DOHH2 (cell line): ENCODE measurements around the gene YIPF3.

Experiments used
- H3F3A ChIP-seq: fragments of 200-600 bp; sonication (generic), shearing (Covaris generic); 2 replicates; pipeline ENCODE4 v1.6.0; 2016; ENCODE audit warnings: antibody characterized with exemption, mild to moderate bottlenecking; ENCODE audit not compliant: control insufficient read depth, insufficient read depth
- H3K27ac ChIP-seq: fragments of 200-600 bp; sonication (generic); 2 replicates; pipeline ENCODE4 v1.5.1; 2014; ENCODE audit warnings: low read depth, mild to moderate bottlenecking, low read length, moderate library complexity
- H3K27me3 ChIP-seq: fragments of 200-600 bp; sonication (generic); 2 replicates; pipeline ENCODE4 v1.6.1; 2014; ENCODE audit warnings: mild to moderate bottlenecking, low read length, mixed read lengths; ENCODE audit not compliant: control insufficient read depth
- H3K36me3 ChIP-seq: fragments of 200-600 bp; sonication (generic); 2 replicates; pipeline ENCODE4 v1.6.1; 2014; ENCODE audit warnings: mild to moderate bottlenecking, low read length, moderate library complexity, mixed read lengths; ENCODE audit not compliant: control insufficient read depth
- H3K4me1 ChIP-seq: fragments of 200-600 bp; sonication (generic); 2 replicates; pipeline ENCODE4 v1.6.1; 2014; ENCODE audit warnings: mild to moderate bottlenecking, low read length, mixed read lengths; ENCODE audit not compliant: control insufficient read depth
- H3K4me2 ChIP-seq: fragments of 200-600 bp; sonication (generic); 2 replicates; pipeline ENCODE4 v1.6.0; 2014; ENCODE audit warnings: mild to moderate bottlenecking, low read length, moderate library complexity
- H3K4me3 ChIP-seq: fragments of 200-600 bp; sonication (generic); 2 replicates; pipeline ENCODE4 v1.5.1; 2014; ENCODE audit warnings: mild to moderate bottlenecking, low read length, mixed read lengths
- H3K79me2 ChIP-seq: fragments of 200-600 bp; sonication (generic); 2 replicates; pipeline ENCODE4 v1.6.1; 2014; ENCODE audit warnings: mild to moderate bottlenecking, low read length, mixed read lengths; ENCODE audit not compliant: control insufficient read depth
- H3K9me2 ChIP-seq: fragments of 200-600 bp; sonication (generic); replicated peaks from 2 replicates; pipeline ENCODE4 v1.6.1; 2014; ENCODE audit warnings: mild to moderate bottlenecking, low read length, mixed read lengths; ENCODE audit not compliant: control insufficient read depth
- H3K9me3 ChIP-seq: fragments of 200-600 bp; sonication (generic); 2 replicates; pipeline ENCODE4 v1.6.1; 2014; ENCODE audit warnings: antibody characterized with exemption, low read length, mixed read lengths; ENCODE audit not compliant: control insufficient read depth, insufficient read depth
- H4K20me1 ChIP-seq: fragments of 200-600 bp; sonication (generic); 2 replicates; pipeline ENCODE4 v1.6.0; 2014; ENCODE audit warnings: low read depth, mild to moderate bottlenecking, antibody characterized with exemption, low read length, moderate library complexity; ENCODE audit not compliant: control insufficient read depth, insufficient read depth
- CTCF ChIP-seq: fragments of 200-600 bp; sonication (generic); IDR thresholded peaks from one replicate; pipeline ENCODE4 v1.5.1; 2014; ENCODE audit warnings: antibody characterized with exemption, mild to moderate bottlenecking, low read depth, low read length; ENCODE audit not compliant: poor library complexity, severe bottlenecking
- EZH2phosphoT487 ChIP-seq: fragments of 200-600 bp; sonication (generic); IDR thresholded peaks from 2 replicates; pipeline ENCODE4 v1.6.1; 2017; ENCODE audit warnings: borderline replicate concordance, mild to moderate bottlenecking, antibody characterized with exemption, low read length, moderate library complexity, mixed read lengths

Gene YIPF3

GRCh38 chr6:43493230-43493629, 23.5 kb downstream of the YIPF3 start:
- H3K79me2 ChIP-seq = peaks cover 9% of the 10 kb centered on the region
- no peaks in the 10 kb centered on the region for H3K9me3 ChIP-seq
- H3K27ac ChIP-seq = no peak overlapping the region
- H4K20me1 ChIP-seq = no peaks in the 10 kb centered on the region
- H3K36me3 ChIP-seq = peaks cover 10% of the 10 kb centered on the region; the same call in 1 of the 2 replicates
- no peaks in the 10 kb centered on the region for H3F3A ChIP-seq
- no peak overlapping the region for H3K4me3 ChIP-seq
- no peaks in the 10 kb centered on the region for H3K4me1 ChIP-seq
- H3K9me2 ChIP-seq = no peaks in the 10 kb centered on the region
- H3K27me3 ChIP-seq = no peaks in the 10 kb centered on the region
- TF ChIP-seq CTCF = no peak
- no peak for TF ChIP-seq EZH2phosphoT487
- H3K4me2 ChIP-seq = no peak overlapping the region

GRCh38 chr6:43492673-43493072, 24.1 kb downstream of the YIPF3 start:
- Histone ChIP-seq H3K27ac (no peak overlapping the region), H3K4me1 (no peaks in the 10 kb centered on the region), H3K4me2 (no peak overlapping the region), H3K79me2 (peaks cover 9% of the 10 kb centered on the region), H3K9me2 (no peaks in the 10 kb centered on the region), H3K36me3 (peaks cover 7% of the 10 kb centered on the region; the same call in 1 of the 2 replicates), H3F3A (no peaks in the 10 kb centered on the region), H3K4me3 (no peak overlapping the region), H3K9me3 (no peaks in the 10 kb centered on the region), H3K27me3 (no peaks in the 10 kb centered on the region), H4K20me1 (no peaks in the 10 kb centered on the region)
- TF ChIP-seq CTCF (no peak), EZH2phosphoT487 (no peak)

- Histone ChIP-seq H3K9me2 (no peaks in the 10 kb centered on the region), H3K4me1 (no peaks in the 10 kb centered on the region), H3K9me3 (no peaks in the 10 kb centered on the region), H3K4me3 (no peak overlapping the region), H3K27me3 (no peaks in the 10 kb centered on the region), H3K36me3 (peaks cover under 1% of the 10 kb centered on the region; the same call in 1 of the 2 replicates), H3F3A (no peaks in the 10 kb centered on the region), H3K27ac (no peak overlapping the region), H3K79me2 (peaks cover 12% of the 10 kb centered on the region), H3K4me2 (no peak overlapping the region), H4K20me1 (no peaks in the 10 kb centered on the region)
- no peak for TF ChIP-seq CTCF
- TF ChIP-seq EZH2phosphoT487 = no peak
These were observed 24.7 kb downstream of the YIPF3 start for GRCh38 chr6:43491750-43492661.
